ENCODE data around the gene TMPRSS4. TPM values are rescaled to one million over a fixed set of nuclear protein-coding genes. Genes with fewer than 3 reads are reported as not detected.

TMPRSS4 gene
- total RNA-seq, 1 donor from 2014 or later: 16.8 TPM

- DNase-seq (ENCODE audit: low read depth): no peak
- TF ChIP-seq, protein P1, sequence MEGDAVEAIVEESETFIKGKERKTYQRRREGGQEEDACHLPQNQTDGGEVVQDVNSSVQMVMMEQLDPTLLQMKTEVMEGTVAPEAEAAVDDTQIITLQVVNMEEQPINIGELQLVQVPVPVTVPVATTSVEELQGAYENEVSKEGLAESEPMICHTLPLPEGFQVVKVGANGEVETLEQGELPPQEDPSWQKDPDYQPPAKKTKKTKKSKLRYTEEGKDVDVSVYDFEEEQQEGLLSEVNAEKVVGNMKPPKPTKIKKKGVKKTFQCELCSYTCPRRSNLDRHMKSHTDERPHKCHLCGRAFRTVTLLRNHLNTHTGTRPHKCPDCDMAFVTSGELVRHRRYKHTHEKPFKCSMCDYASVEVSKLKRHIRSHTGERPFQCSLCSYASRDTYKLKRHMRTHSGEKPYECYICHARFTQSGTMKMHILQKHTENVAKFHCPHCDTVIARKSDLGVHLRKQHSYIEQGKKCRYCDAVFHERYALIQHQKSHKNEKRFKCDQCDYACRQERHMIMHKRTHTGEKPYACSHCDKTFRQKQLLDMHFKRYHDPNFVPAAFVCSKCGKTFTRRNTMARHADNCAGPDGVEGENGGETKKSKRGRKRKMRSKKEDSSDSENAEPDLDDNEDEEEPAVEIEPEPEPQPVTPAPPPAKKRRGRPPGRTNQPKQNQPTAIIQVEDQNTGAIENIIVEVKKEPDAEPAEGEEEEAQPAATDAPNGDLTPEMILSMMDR (IDR thresholded peaks at IDR 0.05; ENCODE audit: insufficient read depth, low read length, poor library complexity, severe bottlenecking): no peak
- Histone ChIP-seq H3K36me3 (ENCODE audit: control insufficient read depth, insufficient read depth, low read length) (no peaks in the 10 kb centered on the region), H3K4me3 (ENCODE audit: low read depth, low read length) (no peak overlapping the region), H3K27me3 (ENCODE audit: control insufficient read depth, insufficient read depth, low read length) (peaks cover 4% of the 10 kb centered on the region)
Measured at GRCh38 chr11:118064956-118065355, 11.9 kb upstream of the TMPRSS4 start.

DNA sequence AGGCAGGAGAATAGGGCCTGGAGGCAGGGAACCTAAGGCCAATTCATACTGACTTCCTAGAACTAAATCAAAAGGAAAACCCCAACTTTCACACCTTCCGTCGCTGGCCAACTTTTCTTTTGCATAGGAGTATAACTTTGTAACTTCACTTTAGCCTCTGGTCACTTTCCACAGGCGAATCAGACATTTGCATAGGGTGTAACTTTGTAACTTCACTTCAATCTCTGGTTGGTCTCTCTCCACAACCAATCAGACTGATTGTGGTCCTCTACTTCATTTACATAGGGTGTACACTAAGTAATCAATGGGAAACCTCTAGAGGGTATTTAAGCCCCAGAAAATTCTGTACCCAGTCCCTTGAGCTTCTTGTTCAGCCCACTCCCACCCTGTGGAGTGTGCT, 11.5 kb upstream of the TMPRSS4 start:
- Histone ChIP-seq H3K27me3 (ENCODE audit: control insufficient read depth, insufficient read depth, low read length) (peaks cover 4% of the 10 kb centered on the region), H3K36me3 (ENCODE audit: control insufficient read depth, insufficient read depth, low read length) (no peaks in the 10 kb centered on the region), H3K4me3 (ENCODE audit: low read depth, low read length) (no peak overlapping the region)
- DNase-seq (ENCODE audit: low read depth): no peak
- TF ChIP-seq, protein P1 (IDR thresholded peaks at IDR 0.05; ENCODE audit: insufficient read depth, low read length, poor library complexity, severe bottlenecking): no peak

GRCh38 chr11:118067006-118067405, 9.9 kb upstream of the TMPRSS4 start:
- TF ChIP-seq, protein P1 (IDR thresholded peaks at IDR 0.05; ENCODE audit: insufficient read depth, low read length, poor library complexity, severe bottlenecking): no peak
- no peak for DNase-seq (ENCODE audit: low read depth)
- Histone ChIP-seq H3K4me3 (ENCODE audit: low read depth, low read length) (no peak overlapping the region), H3K27me3 (ENCODE audit: control insufficient read depth, insufficient read depth, low read length) (peaks cover 8% of the 10 kb centered on the region), H3K36me3 (ENCODE audit: control insufficient read depth, insufficient read depth, low read length) (no peaks in the 10 kb centered on the region)

DNA sequence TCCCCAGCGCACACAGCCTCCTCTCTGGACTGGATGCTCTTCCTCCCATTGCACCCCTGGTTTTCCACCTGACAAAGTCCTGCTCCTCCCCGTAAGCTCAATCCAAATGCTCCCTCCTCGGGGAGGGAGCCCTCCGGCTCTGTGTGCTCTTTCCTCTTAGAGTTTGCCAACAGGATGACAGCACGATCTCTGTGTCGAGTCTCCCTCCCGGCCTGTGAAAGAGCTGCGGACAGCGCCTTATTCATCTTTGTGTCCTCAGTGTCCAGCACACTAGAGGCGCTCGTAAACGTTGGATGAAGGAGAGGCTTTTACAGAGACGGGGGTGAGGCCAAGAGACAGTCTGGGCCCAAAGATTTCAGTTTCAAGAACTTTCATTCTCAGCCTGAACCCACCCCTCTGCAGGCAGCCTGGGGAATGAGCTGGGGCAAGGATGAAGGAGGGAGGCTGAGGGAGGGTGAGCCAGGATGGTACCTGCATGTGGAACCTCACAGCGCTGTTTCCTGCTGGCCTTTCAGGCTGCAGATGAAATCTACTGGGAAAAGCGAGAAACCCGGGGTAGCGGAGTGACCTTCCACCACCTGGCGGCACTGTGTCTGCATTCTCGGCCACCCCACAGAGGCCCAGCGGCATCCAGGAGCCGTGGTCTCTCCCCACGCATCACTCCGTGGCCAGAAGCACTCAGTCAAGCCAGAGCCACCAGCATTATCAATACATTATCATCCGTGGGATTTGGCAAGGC, 8.5 kb upstream of the TMPRSS4 start:
- Histone ChIP-seq H3K4me3 (ENCODE audit: low read depth, low read length) (no peak overlapping the region), H3K36me3 (ENCODE audit: control insufficient read depth, insufficient read depth, low read length) (no peaks in the 10 kb centered on the region), H3K27me3 (ENCODE audit: control insufficient read depth, insufficient read depth, low read length) (peaks cover 8% of the 10 kb centered on the region)
- TF ChIP-seq, protein P1 (IDR thresholded peaks at IDR 0.05; ENCODE audit: insufficient read depth, low read length, poor library complexity, severe bottlenecking): no peak
- no peak for DNase-seq (ENCODE audit: low read depth)

- DNase-seq (ENCODE audit: low read depth): no peak
- Histone ChIP-seq H3K36me3 (ENCODE audit: control insufficient read depth, insufficient read depth, low read length) (no peaks in the 10 kb centered on the region), H3K27me3 (ENCODE audit: control insufficient read depth, insufficient read depth, low read length) (peaks cover 6% of the 10 kb centered on the region), H3K4me3 (ENCODE audit: low read depth, low read length) (no peak overlapping the region)
- TF ChIP-seq, protein P1 (IDR thresholded peaks at IDR 0.05; ENCODE audit: insufficient read depth, low read length, poor library complexity, severe bottlenecking): no peak
Measured at GRCh38 chr11:118068945-118069612, 7.8 kb upstream of the TMPRSS4 start.
